CD14-positive monocyte (primary cell): Measurements from ENCODE around the gene ATP6V0A1. TPM values are rescaled to one million over a fixed set of nuclear protein-coding genes. Genes with fewer than 3 reads are reported as not detected.
"Not testable (repeated sequence)": the region's sequence is repeated elsewhere in the genome, so short reads cannot be mapped to it uniquely, and the experiment has no call there.

ENCODE experiments used
- DNase-seq, 3 donors: peaks; one replicate each; pipeline ENCODE4 v3.0.0-alpha.2; 2011 to 2022
- H2AFZ ChIP-seq: 2 replicates; pipeline ENCODE4 v1.6.0; 2012; ENCODE audit warnings: mild to moderate bottlenecking, low read depth, low read length, inconsistent platforms; ENCODE audit not compliant: insufficient read depth, poor library complexity, severe bottlenecking
- H3K27ac ChIP-seq, 2 donors: 1 replicate in 1 of 2; 2 replicates in 1 of 2; pipeline ENCODE4 v1.5.1; 2012 to 2013; ENCODE audit warnings: low read length in 2 of 2, control low read depth in 1 of 2, inconsistent platforms in 1 of 2, low read depth in 1 of 2, mild to moderate bottlenecking in 1 of 2
- H3K27me3 ChIP-seq, 2 donors: one replicate each; pipeline versions ENCODE4 v1.6.0 to v1.6.1; 2011 to 2013; ENCODE audit warnings: low read length in 2 of 2; ENCODE audit not compliant: control insufficient read depth in 2 of 2, insufficient read depth in 2 of 2
- H3K36me3 ChIP-seq, 2 donors: replicated peaks in 1 of 2; 1 replicate in 1 of 2; 2 replicates in 1 of 2; pipeline versions ENCODE4 v1.5.1 to v1.6.1; 2012 to 2013; ENCODE audit warnings: low read length in 2 of 2, control low read depth in 1 of 2, inconsistent platforms in 1 of 2, mild to moderate bottlenecking in 1 of 2; ENCODE audit not compliant: insufficient read depth in 2 of 2, control insufficient read depth in 1 of 2
- H3K4me1 ChIP-seq, 2 donors: 1 replicate in 1 of 2; 2 replicates in 1 of 2; pipeline versions ENCODE4 v1.5.1 to v1.6.1; 2012 to 2013; ENCODE audit warnings: low read length in 2 of 2, control low read depth in 1 of 2, inconsistent platforms in 1 of 2, mild to moderate bottlenecking in 1 of 2, moderate library complexity in 1 of 2; ENCODE audit not compliant: insufficient read depth in 2 of 2, control insufficient read depth in 1 of 2
- H3K4me2 ChIP-seq: replicated peaks from 2 replicates; pipeline ENCODE3; 2012; ENCODE audit warnings: low read length, moderate library complexity, mild to moderate bottlenecking; ENCODE audit not compliant: poor library complexity, severe bottlenecking; ENCODE audit errors: extremely low read depth
- H3K4me3 ChIP-seq, 3 experiments: fragments of 200-600 bp in 1 of 3; sonication (generic) in 1 of 3; replicated peaks in 1 of 3; 1 replicate in 2 of 3; 2 replicates in 1 of 3; pipeline ENCODE4 v1.5.1; 2011 to 2013; ENCODE audit warnings: low read length in 3 of 3, mild to moderate bottlenecking in 3 of 3, control low read depth in 2 of 3, low read depth in 2 of 3, inconsistent platforms in 1 of 3, moderate library complexity in 1 of 3
- H3K79me2 ChIP-seq: 2 replicates; pipeline ENCODE4 v1.6.0; 2012; ENCODE audit warnings: mild to moderate bottlenecking, control low read depth, inconsistent platforms, low read length, moderate library complexity; ENCODE audit not compliant: insufficient read depth
- H3K9ac ChIP-seq: 2 replicates; pipeline ENCODE4 v1.6.0; 2017; ENCODE audit warnings: low read length, mild to moderate bottlenecking; ENCODE audit not compliant: insufficient read depth, poor library complexity, severe bottlenecking
- H3K9me3 ChIP-seq, 2 donors: replicated peaks in 1 of 2; 1 replicate in 1 of 2; 2 replicates in 1 of 2; pipeline versions ENCODE4 v1.5.1 to v1.6.1; 2012 to 2013; ENCODE audit warnings: low read length in 2 of 2, control low read depth in 1 of 2; ENCODE audit not compliant: control insufficient read depth in 1 of 2, insufficient read depth in 1 of 2
- H4K20me1 ChIP-seq: 2 replicates; pipeline ENCODE4 v1.6.0; 2012; ENCODE audit warnings: mild to moderate bottlenecking, low read length, control low read depth, moderate library complexity; ENCODE audit not compliant: insufficient read depth
- H3K27ac Mint-ChIP-seq, 7 donors: one replicate each; pipeline ENCODE4 v1.8.0; 2020; ENCODE audit warnings: mild to moderate bottlenecking in 7 of 7, mixed read lengths in 7 of 7, moderate library complexity in 6 of 7, inconsistent platforms in 2 of 7
- H3K27me3 Mint-ChIP-seq, 3 donors: one replicate each; pipeline ENCODE4 v1.8.0; 2021 to 2022; ENCODE audit warnings: low read depth in 3 of 3, mild to moderate bottlenecking in 3 of 3, mixed read lengths in 3 of 3, moderate library complexity in 3 of 3, inconsistent platforms in 1 of 3
- H3K36me3 Mint-ChIP-seq, 2 donors: one replicate each; pipeline ENCODE4 v1.8.0; 2020; ENCODE audit warnings: mixed read lengths in 2 of 2, inconsistent platforms in 1 of 2, mild to moderate bottlenecking in 1 of 2
- H3K4me1 Mint-ChIP-seq: one replicate; pipeline ENCODE4 v1.8.0; 2020; ENCODE audit warnings: mild to moderate bottlenecking, mixed read lengths
- H3K4me3 Mint-ChIP-seq, 2 donors: one replicate each; pipeline ENCODE4 v1.8.0; 2020; ENCODE audit warnings: mild to moderate bottlenecking in 2 of 2, mixed read lengths in 2 of 2, moderate library complexity in 1 of 2
- H3K9me3 Mint-ChIP-seq, 7 donors: one replicate each; pipeline ENCODE4 v1.8.0; 2020 to 2022; ENCODE audit warnings: mixed read lengths in 7 of 7, mild to moderate bottlenecking in 6 of 7, moderate library complexity in 6 of 7, inconsistent platforms in 2 of 7
- WGBS: methylation state at CpG from one replicate; pipeline ENCODE4 v1.1.5; 2013; ENCODE audit warnings: missing lambda C conversion rate; ENCODE audit not compliant: insufficient coverage; 5-methylcytosine and 5-hydroxymethylcytosine counted together
- intact Hi-C, 2 donors: fragments of 100-400 bp; cut with micrococcal nuclease; formaldehyde crosslinking; loops; one replicate each; pipeline versions ENCODE4 v1.15.0 to v1.15.1; 2023
- polyA plus RNA-seq, 3 donors: library from polyadenylated mRNA; depleted of rRNA in 1 of 3; unstranded in 2 of 3; stranded (reverse) in 1 of 3; fragments of 300-500 nt in 2 of 3; fragments of >200 nt in 1 of 3; fragmentation: Illumina TruSeq in 2 of 3; gene quantifications; 1 replicate in 2 of 3; 2 replicates in 1 of 3; pipeline ENCODE4 v1.2.3, GENCODE V29; 2012 to 2021
- TF ChIP-seq, protein P1 (sequence below): fragments of 200-600 bp; IDR thresholded peaks from one replicate; pipeline ENCODE4 v1.8.0; 2022; ENCODE audit warnings: antibody characterized with exemption, mild to moderate bottlenecking

The ATP6V0A1 gene
- polyA plus RNA-seq, 3 donors: 36.1 to 126 (median 55.1) TPM

- peaks cover 26 to 42% of the 10 kb centered on the region in 2 donors for H3K36me3 Mint-ChIP-seq
- H3K27me3 Mint-ChIP-seq: peaks cover 22 to 31% (median 26%) of the 10 kb centered on the region in 3 donors
- Histone ChIP-seq H2AFZ (no peak overlapping the region), H3K36me3 (peaks cover 12 to 14% of the 10 kb centered on the region in 2 donors), H3K4me3 (peak overlapping the region in 1 of 3 experiments; percentile 30), H4K20me1 (peaks cover 29% of the 10 kb centered on the region), H3K27ac (no peak overlapping the region), H3K4me2 (peak overlapping the region; percentile 40), H3K4me1 (peaks cover 6 to 10% of the 10 kb centered on the region in 2 donors), H3K27me3 (peaks cover 11 to 20% of the 10 kb centered on the region in 2 donors), H3K79me2 (no peaks in the 10 kb centered on the region), H3K9ac (peak overlapping the region; percentile 4), H3K9me3 (no peaks in the 10 kb centered on the region)
- DNase-seq: no peak
- 21% methylated on average over 59 of the region's 74 CpGs for WGBS
- peak overlapping the region in 1 of 2 donors; percentile 69 for H3K4me3 Mint-ChIP-seq
- TF ChIP-seq, protein P1, sequence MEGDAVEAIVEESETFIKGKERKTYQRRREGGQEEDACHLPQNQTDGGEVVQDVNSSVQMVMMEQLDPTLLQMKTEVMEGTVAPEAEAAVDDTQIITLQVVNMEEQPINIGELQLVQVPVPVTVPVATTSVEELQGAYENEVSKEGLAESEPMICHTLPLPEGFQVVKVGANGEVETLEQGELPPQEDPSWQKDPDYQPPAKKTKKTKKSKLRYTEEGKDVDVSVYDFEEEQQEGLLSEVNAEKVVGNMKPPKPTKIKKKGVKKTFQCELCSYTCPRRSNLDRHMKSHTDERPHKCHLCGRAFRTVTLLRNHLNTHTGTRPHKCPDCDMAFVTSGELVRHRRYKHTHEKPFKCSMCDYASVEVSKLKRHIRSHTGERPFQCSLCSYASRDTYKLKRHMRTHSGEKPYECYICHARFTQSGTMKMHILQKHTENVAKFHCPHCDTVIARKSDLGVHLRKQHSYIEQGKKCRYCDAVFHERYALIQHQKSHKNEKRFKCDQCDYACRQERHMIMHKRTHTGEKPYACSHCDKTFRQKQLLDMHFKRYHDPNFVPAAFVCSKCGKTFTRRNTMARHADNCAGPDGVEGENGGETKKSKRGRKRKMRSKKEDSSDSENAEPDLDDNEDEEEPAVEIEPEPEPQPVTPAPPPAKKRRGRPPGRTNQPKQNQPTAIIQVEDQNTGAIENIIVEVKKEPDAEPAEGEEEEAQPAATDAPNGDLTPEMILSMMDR: no peak
- H3K4me1 Mint-ChIP-seq: peaks cover 19% of the 10 kb centered on the region
- peaks cover 0 to 4% (median 0%) of the 10 kb centered on the region in 7 donors for H3K9me3 Mint-ChIP-seq
- no peak overlapping the region for H3K27ac Mint-ChIP-seq
- intact Hi-C loops: no loop called here
Measured at GRCh38 chr17:42548070-42548837, 89.6 kb downstream of the ATP6V0A1 start.

GRCh38 chr17:42548993-42549755 is 90.5 kb downstream of the ATP6V0A1 start:
- intact Hi-C loops: no loop called here
- Histone ChIP-seq H3K4me2 (no peak overlapping the region), H3K9me3 (no peaks in the 10 kb centered on the region), H3K27me3 (peaks cover 11 to 20% of the 10 kb centered on the region in 2 donors), H3K27ac (no peak overlapping the region), H3K36me3 (peaks cover 3 to 5% of the 10 kb centered on the region in 2 donors), H3K9ac (no peak overlapping the region), H4K20me1 (peaks cover 27% of the 10 kb centered on the region), H3K4me1 (peaks cover 15 to 19% of the 10 kb centered on the region in 2 donors), H3K79me2 (peaks cover 6% of the 10 kb centered on the region), H3K4me3 (no peak overlapping the region), H2AFZ (no peak overlapping the region)
- Mint-ChIP-seq H3K36me3 (peaks cover 17 to 33% of the 10 kb centered on the region in 2 donors), H3K27me3 (peaks cover 22 to 31% (median 26%) of the 10 kb centered on the region in 3 donors), H3K27ac (no peak overlapping the region), H3K4me1 (peaks cover 25% of the 10 kb centered on the region), H3K4me3 (peak overlapping the region in 1 of 2 donors; percentile 65), H3K9me3 (peaks cover 0 to 4% (median 0%) of the 10 kb centered on the region in 7 donors)
- DNase-seq: no peak
- TF ChIP-seq, protein P1: no peak
- WGBS: 90% methylated on average over 2 of the region's 14 CpGs

DNA sequence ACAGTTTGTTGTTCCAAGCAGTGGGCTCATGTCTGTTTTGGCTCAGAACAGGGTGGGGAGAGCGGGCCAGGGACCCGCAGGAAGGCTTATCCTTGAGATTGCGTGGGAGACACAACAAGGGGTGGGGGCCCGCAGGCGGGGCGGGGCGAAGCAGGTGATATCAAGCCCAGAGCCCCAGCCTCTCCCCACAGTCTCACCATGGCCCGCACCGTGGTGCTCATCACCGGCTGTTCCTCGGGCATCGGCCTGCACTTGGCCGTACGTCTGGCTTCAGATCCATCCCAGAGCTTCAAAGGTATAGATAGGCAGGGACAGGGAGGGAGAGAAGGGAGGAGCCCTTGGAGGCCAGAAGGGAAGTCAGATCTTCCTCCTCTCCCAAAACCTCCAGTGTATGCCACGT is 94.1 kb downstream of the ATP6V0A1 start, which contains the start of gene HSD17B1:
Gene HSD17B1, plus strand, starts transcription at position 188 of the 400 bp plus-strand sequence. Its CDS starts 11 bp downstream, at position 199.
- H3K9ac ChIP-seq: peak within 1 kb of the TSS; percentile 91
- 100% methylated on average over 1 of the region's 15 CpGs for WGBS
- H3K27ac ChIP-seq: peak within 1 kb of the TSS in 1 of 2 donors; percentile 83
- H3K36me3 ChIP-seq, DNase-seq, H3K9me3 Mint-ChIP-seq, intact Hi-C loops, H3K9me3 ChIP-seq, H2AFZ ChIP-seq: not testable (repeated sequence)
- peaks cover 24 to 31% of the 10 kb centered on the region in 2 donors for H3K4me1 ChIP-seq
- H3K79me2 ChIP-seq: peaks cover 11% of the 10 kb centered on the region
- peaks cover 17% of the 10 kb centered on the region for H4K20me1 ChIP-seq
- H3K27ac Mint-ChIP-seq: peak within 1 kb of the TSS in 4 of 7 donors; percentile 9 to 91 (median 70)
- peaks cover 35% of the 10 kb centered on the region for H3K4me1 Mint-ChIP-seq
- peaks cover 7 to 16% of the 10 kb centered on the region in 2 donors for H3K36me3 Mint-ChIP-seq
- H3K4me3 ChIP-seq: peak within 1 kb of the TSS in 1 of 3 experiments; percentile 94
- H3K4me2 ChIP-seq: peak within 1 kb of the TSS; percentile 99
- H3K27me3 Mint-ChIP-seq: peaks cover 16 to 20% (median 17%) of the 10 kb centered on the region in 3 donors
- H3K27me3 ChIP-seq: peaks cover 11 to 15% of the 10 kb centered on the region in 2 donors
- peak within 1 kb of the TSS; percentile 94 to 97 for H3K4me3 Mint-ChIP-seq
